ENCODE data around the gene MAMDC2. TPM values are rescaled to one million over a fixed set of nuclear protein-coding genes. Genes with fewer than 3 reads are reported as not detected.

Gene MAMDC2
- total RNA-seq, 4 donors from 2014 or later: 8.9 to 24.7 (median 17.4) TPM

DNA sequence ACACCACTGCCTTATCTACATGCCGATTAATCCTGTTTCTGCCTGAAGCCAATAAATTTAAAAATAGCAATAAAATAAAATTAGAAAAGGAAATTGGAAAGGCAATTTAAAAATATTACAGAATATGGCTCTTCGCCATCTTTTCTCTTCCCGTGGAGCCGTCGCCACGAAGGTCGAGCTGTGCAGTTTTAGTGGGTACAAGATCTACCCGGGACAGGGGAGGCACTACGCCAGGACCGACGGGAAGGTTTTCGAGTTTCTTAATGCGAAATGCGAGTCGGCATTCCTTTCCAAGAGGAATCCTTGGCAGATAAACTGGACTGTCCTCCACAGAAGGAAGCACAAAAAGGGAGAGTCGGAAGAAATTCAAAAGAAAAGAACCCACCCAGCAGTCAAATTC, 173.4 kb downstream of the MAMDC2 start:
- H3K36me3 ChIP-seq: peaks cover 0 to 15% (median 0%) of the 10 kb centered on the region in 3 donors

DNA sequence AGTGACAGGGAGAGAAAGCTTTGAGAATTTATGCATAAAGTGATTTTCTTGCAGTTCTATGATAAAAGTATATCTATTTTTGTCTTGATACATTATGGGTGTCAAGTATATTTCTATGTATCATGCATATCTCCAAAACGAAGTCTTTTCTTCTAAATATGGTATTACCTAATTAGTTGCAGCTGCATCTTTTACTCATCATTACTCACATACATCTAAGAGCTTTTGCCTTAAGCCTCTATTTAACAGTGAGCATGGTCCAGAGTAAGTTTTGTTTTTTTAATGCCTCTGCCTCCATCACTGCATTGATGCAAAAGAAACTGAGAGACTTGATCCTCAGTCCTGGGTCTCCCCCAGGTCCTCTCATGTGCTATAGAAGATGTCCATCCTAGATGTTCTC, 175.1 kb downstream of the MAMDC2 start:
- no peak overlapping the region for H3K4me3 ChIP-seq
- no peaks in the 10 kb centered on the region for H3K27me3 ChIP-seq
- H3K9me3 ChIP-seq: no peaks in the 10 kb centered on the region
- TF ChIP-seq, protein P1, sequence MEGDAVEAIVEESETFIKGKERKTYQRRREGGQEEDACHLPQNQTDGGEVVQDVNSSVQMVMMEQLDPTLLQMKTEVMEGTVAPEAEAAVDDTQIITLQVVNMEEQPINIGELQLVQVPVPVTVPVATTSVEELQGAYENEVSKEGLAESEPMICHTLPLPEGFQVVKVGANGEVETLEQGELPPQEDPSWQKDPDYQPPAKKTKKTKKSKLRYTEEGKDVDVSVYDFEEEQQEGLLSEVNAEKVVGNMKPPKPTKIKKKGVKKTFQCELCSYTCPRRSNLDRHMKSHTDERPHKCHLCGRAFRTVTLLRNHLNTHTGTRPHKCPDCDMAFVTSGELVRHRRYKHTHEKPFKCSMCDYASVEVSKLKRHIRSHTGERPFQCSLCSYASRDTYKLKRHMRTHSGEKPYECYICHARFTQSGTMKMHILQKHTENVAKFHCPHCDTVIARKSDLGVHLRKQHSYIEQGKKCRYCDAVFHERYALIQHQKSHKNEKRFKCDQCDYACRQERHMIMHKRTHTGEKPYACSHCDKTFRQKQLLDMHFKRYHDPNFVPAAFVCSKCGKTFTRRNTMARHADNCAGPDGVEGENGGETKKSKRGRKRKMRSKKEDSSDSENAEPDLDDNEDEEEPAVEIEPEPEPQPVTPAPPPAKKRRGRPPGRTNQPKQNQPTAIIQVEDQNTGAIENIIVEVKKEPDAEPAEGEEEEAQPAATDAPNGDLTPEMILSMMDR (IDR thresholded peaks at IDR 0.05): no peak
- TF ChIP-seq POLR2A (IDR thresholded peaks at IDR 0.05): no peak
- H3K4me1 ChIP-seq: no peaks in the 10 kb centered on the region
- H3K27ac ChIP-seq: no peak overlapping the region
- no peak for DNase-seq
- peaks cover 0 to 15% (median 0%) of the 10 kb centered on the region in 3 donors for H3K36me3 ChIP-seq

More for the DNA sequence above, 173.4 kb downstream of the MAMDC2 start:
- Histone ChIP-seq H3K4me1 (no peaks in the 10 kb centered on the region), H3K4me3 (no peak overlapping the region), H3K27ac (no peak overlapping the region), H3K9me3 (peaks cover 0 to 6% (median 0%) of the 10 kb centered on the region in 4 donors), H3K27me3 (no peaks in the 10 kb centered on the region)
- no peak for DNase-seq
- TF ChIP-seq, protein P1 (IDR thresholded peaks at IDR 0.05): no peak
- TF ChIP-seq POLR2A (IDR thresholded peaks at IDR 0.05): no peak

DNA sequence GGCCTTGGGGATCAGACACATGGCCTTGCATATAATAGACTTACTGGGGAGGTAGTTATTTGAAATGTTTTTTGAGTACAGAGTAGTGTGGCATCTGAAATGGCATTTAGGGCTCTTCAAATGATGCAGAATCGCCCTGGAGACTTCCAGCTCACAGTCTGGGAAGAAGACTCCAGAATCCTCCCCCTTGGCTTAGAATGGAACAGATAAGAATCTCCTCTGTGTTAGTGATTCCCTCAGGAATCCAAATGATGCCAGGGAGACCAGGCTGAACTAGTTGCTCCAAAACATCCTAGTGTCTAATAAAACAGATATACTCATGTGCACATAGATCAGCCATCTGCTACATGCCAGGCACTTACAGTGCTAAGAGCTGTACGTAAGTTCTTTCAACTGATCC, 176.6 kb downstream of the MAMDC2 start:
- no peak for TF ChIP-seq POLR2A (IDR thresholded peaks at IDR 0.05)
- TF ChIP-seq, protein P1 (IDR thresholded peaks at IDR 0.05): no peak
- no peak for DNase-seq

DNA sequence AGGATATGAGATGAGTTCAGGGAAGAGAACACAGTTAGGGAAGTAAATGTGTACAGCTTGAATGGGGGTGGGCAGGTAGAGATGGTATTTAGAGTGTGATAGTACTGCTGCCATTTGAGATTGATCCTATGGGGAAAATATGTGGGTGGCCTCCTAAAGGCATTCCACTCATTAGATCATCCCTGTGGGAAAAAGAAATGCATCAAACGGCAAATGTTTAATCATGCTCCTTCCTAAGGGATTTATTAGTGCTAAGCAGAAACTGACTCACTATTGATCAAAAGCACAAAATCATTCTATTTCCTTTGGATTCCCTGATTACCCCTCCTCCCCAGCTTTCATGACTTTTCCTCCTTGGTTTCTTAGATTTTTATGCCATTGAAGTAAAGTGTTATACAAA, 178.7 kb downstream of the MAMDC2 start:
- H3K36me3 ChIP-seq: no peaks in the 10 kb centered on the region
- no peak for TF ChIP-seq POLR2A (IDR thresholded peaks at IDR 0.05)
- TF ChIP-seq, protein P1 (IDR thresholded peaks at IDR 0.05): no peak
- no peaks in the 10 kb centered on the region for H3K27me3 ChIP-seq
- H3K4me3 ChIP-seq: no peak overlapping the region
- H3K27ac ChIP-seq: no peak overlapping the region
- DNase-seq: no peak
- H3K9me3 ChIP-seq: no peaks in the 10 kb centered on the region
- no peaks in the 10 kb centered on the region for H3K4me1 ChIP-seq

More for the DNA sequence above, 176.6 kb downstream of the MAMDC2 start:
- Histone ChIP-seq H3K4me1 (no peaks in the 10 kb centered on the region), H3K36me3 (peaks cover 0 to 11% (median 0%) of the 10 kb centered on the region in 3 donors), H3K4me3 (no peak overlapping the region), H3K9me3 (no peaks in the 10 kb centered on the region), H3K27me3 (no peaks in the 10 kb centered on the region), H3K27ac (no peak overlapping the region)

DNA sequence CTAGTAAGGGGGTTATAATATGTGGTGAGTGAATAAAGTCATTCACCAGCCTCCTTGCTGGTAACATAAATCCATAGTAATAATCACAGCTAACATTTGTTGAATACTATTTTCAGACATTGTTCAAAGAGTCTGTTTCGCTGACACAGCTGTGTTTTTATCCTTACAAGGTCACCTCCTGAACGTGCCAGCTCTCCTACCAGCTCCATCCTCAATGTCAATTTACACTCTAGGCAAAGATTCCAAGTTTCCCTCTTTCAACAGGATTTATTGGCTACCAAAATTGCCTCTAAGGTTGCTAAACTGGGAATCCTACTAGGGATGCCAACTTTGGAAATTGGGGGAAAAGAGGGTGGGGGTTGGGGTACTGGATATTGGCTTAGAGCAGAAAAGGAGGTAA, 184.5 kb downstream of the MAMDC2 start:
- Histone ChIP-seq H3K4me3 (no peak overlapping the region), H3K36me3 (no peaks in the 10 kb centered on the region), H3K27me3 (no peaks in the 10 kb centered on the region), H3K4me1 (no peaks in the 10 kb centered on the region), H3K27ac (no peak overlapping the region), H3K9me3 (no peaks in the 10 kb centered on the region)
- DNase-seq: no peak
- TF ChIP-seq, protein P1 (IDR thresholded peaks at IDR 0.05): no peak
- TF ChIP-seq POLR2A (IDR thresholded peaks at IDR 0.05): no peak

DNA sequence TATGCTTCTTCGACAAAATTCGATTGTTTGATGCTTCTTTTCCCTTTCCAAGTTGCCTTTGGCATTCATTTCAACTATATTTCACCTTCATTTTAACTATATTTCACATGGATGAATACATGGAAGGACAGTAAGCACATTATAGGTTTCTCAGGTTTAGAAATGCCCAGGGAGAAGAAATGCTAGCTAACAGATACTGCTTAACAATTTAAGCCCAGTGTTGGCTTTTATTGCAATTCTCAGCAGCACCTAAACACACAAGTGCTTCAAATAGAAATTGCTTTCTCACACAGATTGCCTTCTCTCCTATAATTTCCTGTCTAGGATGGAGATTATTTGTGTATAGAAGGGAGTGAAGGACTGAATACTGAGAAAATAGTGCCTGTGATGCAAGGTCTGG, 185.0 kb downstream of the MAMDC2 start:
- Histone ChIP-seq H3K4me1 (no peaks in the 10 kb centered on the region), H3K27ac (no peak overlapping the region), H3K4me3 (no peak overlapping the region), H3K36me3 (no peaks in the 10 kb centered on the region), H3K9me3 (no peaks in the 10 kb centered on the region), H3K27me3 (no peaks in the 10 kb centered on the region)
- TF ChIP-seq, protein P1 (IDR thresholded peaks at IDR 0.05): no peak
- no peak for TF ChIP-seq POLR2A (IDR thresholded peaks at IDR 0.05)
- no peak for DNase-seq

All from Peyer's patch (tissue), 4 donors.